Activated CD4-positive, CD25-positive, alpha-beta regulatory T cell (primary cell): ENCODE data around the gene MAGEC2.

Experiments used
- DNase-seq, 4 experiments: peaks; one replicate each; lab custom pipeline; 2025; lab: John Stamatoyannopoulos, UW

MAGEC2 gene

GRCh38 chrX:142204522-142205433 lies at the start of gene MAGEC2:
Gene MAGEC2, minus strand, starts transcription at chrX:142205290. Its CDS starts 1,303 bp downstream, at chrX:142203987.
- no peak for DNase-seq

- no peak for DNase-seq
Measured at GRCh38 chrX:142251680-142252079, 46.6 kb upstream of the MAGEC2 start.

GRCh38 chrX:142251202-142251601 lies 46.1 kb upstream of the MAGEC2 start:
- no peak for DNase-seq

GRCh38 chrX:142250502-142250901 lies 45.4 kb upstream of the MAGEC2 start:
- DNase-seq, result no peak

GRCh38 chrX:142249721-142250120 lies 44.6 kb upstream of the MAGEC2 start:
- no peak for DNase-seq

- no peak for DNase-seq
Measured at GRCh38 chrX:142244568-142244967, 39.5 kb upstream of the MAGEC2 start.

GRCh38 chrX:142238536-142238935 lies 33.4 kb upstream of the MAGEC2 start:
- DNase-seq, result no peak

- no peak for DNase-seq
Measured at GRCh38 chrX:142233400-142233799, 28.3 kb upstream of the MAGEC2 start.

GRCh38 chrX:142214081-142214480 lies 9.0 kb upstream of the MAGEC2 start:
- no peak for DNase-seq

- no peak for DNase-seq
Measured at GRCh38 chrX:142201113-142201512, 4.0 kb downstream of the MAGEC2 start.

GRCh38 chrX:142186103-142186502 lies 19.0 kb downstream of the MAGEC2 start:
- no peak for DNase-seq

- DNase-seq, result no peak
Measured at GRCh38 chrX:142184756-142185602, 20.1 kb downstream of the MAGEC2 start.

GRCh38 chrX:142156567-142156966 lies 48.5 kb downstream of the MAGEC2 start:
- DNase-seq, result no peak
